Right ventricle myocardium inferior (tissue), 1 donor: ENCODE measurements around the gene LBP. TPM values are rescaled to one million over a fixed set of nuclear protein-coding genes. Genes with fewer than 3 reads are reported as not detected.
"Not testable (repeated sequence)": the region's sequence is repeated elsewhere in the genome, so short reads cannot be mapped to it uniquely, and the experiment has no call there.

Experiments used
- ATAC-seq: fragments of 200-7000 bp; cut with Tn5 transposase; one replicate; pipeline ENCODE4 v1.9.1; 2020; ENCODE audit warnings: mild to moderate bottlenecking, moderate library complexity
- DNase-seq: peaks from one replicate; pipeline ENCODE4 v3.0.0; 2021; ENCODE audit errors: missing footprints
- intact Hi-C: fragments of 100-400 bp; cut with DNase I; formaldehyde crosslinking; loops from one replicate; pipeline ENCODE4 v1.11.0; 2022
- total RNA-seq: library from RNA; stranded (reverse); fragmentation: NEBNext Ultra II Directional; extraction: Animal tissue kit (Norgen Biotek cat#: 25700); gene quantifications from one replicate; pipeline ENCODE4 v1.2.1, GENCODE V29; 2021
- donor health status: DM: no; HTN: yes; CAD: no; lungs with severe emphysema.

LBP gene
- total RNA-seq, 1 donor from 2014 or later = 0.16 TPM

- ATAC-seq (no peak), DNase-seq (no peak)
- intact Hi-C loops = no loop called here
Observed at GRCh38 chr20:38316341-38316740, 29.9 kb upstream of the LBP start.

- ATAC-seq (no peak), DNase-seq (no peak)
- intact Hi-C loops = no loop called here
Observed at GRCh38 chr20:38317422-38317821, 28.9 kb upstream of the LBP start.

GRCh38 chr20:38320221-38320620, 26.1 kb upstream of the LBP start:
- intact Hi-C loops = no loop called here
- ATAC-seq = no peak

DNA sequence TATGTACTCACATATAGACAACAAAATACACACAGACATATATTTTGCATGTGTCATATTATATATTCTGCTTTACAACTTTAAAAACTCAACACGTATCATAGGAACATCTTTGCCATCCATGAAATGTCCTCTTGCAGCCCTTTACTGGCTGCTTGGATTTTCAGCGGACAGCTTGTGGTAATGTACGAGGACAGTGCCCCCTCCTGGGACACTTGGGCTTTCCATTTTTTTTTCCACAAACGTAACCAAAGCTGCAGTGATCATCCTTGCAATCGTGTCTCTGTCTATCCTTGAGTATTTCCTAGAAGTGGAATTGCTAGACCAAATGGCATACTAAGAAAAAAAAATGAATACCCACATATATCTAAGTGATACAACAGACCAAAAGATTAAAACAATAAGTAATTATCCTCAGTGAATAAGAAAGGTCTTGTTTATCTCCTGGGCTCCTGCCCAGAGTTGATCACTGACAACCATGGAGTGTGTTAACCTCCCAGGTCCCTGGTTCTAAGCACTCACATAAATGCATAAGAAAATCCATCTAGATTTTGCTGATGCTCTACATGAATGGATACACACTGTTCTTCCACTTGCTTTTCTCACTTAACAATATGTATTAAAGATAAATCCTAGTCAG, 24.2 kb upstream of the LBP start:
- intact Hi-C loops = loop anchor here (1.0 kb wide), 1 partner anchor 93 kb away; no protein-coding TSS in a partner anchor
- DNase-seq (no peak), ATAC-seq (peak; percentile 63)

More at GRCh38 chr20:38320221-38320620, 26.1 kb upstream of the LBP start:
- no peak for DNase-seq

DNA sequence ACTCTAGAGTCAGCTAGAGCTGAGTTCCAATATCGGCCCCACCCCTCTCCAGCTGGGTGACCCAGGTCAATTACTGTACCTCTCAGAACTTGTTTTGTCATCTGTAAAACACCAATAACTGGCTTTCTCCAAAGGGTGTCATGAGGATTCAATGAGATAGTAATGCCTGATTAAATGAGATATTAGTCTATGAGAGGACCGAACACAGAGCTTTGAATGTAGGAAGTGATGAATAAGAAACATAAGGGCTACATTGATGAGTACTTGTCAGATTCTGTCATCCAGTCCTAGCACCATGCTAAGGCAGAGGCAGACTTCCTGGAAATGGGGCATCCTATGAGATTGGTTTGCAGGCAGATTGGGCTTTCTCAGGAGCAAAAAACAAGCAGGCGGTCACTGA, 22.1 kb upstream of the LBP start:
- DNase-seq (no peak), ATAC-seq (no peak)
- intact Hi-C loops = no loop called here

GRCh38 chr20:38325167-38325566, 21.1 kb upstream of the LBP start:
- intact Hi-C loops = no loop called here
- DNase-seq (no peak), ATAC-seq (no peak)

DNA sequence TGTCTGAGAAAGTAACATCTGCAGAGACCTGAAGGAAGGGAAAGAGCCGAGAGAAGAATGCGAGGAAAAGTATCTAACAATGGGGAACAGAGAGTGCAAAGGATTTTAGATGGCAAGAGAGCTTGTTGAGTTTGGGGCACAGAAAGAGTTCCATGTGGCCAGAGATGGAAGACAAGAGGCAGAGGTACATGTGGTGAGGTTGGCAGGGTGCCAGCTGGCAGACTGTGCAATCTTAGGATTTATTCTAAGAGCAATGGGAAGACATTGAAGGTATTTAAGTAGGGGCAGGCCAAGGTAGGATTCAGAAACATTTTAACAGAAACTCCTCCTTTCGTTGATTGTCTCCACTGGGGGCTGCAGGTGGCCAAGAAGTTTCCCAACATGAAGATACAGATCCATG, 20.4 kb upstream of the LBP start:
- ATAC-seq (no peak), DNase-seq (no peak)
- intact Hi-C loops = no loop called here

DNA sequence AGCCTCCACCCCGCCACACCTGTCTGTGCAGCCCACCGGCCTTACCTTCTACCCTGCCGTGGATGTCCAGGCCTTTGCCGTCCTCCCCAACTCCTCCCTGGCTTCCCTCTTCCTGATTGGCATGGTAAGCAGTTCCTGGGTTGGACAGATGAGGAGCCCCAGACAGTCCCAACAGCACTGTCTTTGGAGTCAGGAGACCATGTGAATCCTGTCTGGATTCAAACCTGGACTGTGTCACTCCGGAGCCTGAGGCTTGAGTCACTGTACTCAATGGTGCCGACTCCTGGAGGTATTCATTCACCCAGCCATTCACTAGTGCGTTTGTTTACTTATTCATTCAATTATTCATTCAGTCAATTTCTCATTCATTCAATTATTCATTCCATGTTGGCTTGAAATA, 20.0 kb upstream of the LBP start:
- DNase-seq (no peak), ATAC-seq (no peak)
- intact Hi-C loops = no loop called here

GRCh38 chr20:38330638-38331037, 15.6 kb upstream of the LBP start:
- intact Hi-C loops = no loop called here

DNA sequence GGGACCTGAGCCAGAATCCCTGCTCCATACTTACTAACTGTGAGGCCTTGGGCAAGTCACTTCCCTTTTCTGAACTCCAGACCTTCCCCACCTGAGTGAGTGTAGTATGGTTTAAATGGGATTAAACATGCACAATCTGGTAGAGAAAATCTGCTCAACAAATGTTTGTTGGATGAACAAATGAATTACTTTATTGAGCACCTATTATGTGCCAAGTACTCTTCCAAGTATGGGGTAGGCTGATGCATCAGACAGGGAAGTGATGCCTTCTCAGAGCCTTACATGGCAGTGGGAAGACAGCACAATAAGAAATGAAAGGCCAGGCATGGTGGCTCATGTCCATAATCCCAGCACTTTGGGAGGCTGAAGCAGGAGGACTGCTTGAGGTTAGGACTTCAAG, 15.0 kb upstream of the LBP start:
- DNase-seq (no peak), ATAC-seq (no peak)
- intact Hi-C loops = no loop called here

More at GRCh38 chr20:38330638-38331037, 15.6 kb upstream of the LBP start:
- ATAC-seq (no peak), DNase-seq (no peak)

DNA sequence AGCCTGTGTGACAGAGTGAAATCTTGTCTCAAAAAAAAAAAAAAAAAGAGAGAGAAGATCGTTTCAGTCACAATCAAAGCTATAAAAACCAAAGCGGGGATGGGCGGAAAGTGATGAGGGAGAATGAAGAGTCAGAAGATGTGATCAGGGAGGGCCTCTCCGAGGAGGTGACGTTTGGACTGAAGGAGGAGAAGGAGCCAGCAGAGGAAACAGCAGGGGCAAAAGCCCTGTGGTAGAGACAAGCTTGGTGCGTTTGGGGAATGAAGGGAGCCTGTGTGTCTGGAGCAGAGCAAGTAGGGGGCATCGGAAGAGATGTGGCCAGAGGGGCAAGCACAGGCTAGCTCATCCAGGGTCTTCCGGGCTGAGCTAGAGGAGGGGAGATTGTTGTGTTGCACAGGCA, 14.5 kb upstream of the LBP start:
- ATAC-seq (no peak), DNase-seq (no peak)
- intact Hi-C loops = no loop called here

GRCh38 chr20:38334016-38334415, 12.3 kb upstream of the LBP start:
- intact Hi-C loops = no loop called here
- ATAC-seq (no peak), DNase-seq (no peak)

DNA sequence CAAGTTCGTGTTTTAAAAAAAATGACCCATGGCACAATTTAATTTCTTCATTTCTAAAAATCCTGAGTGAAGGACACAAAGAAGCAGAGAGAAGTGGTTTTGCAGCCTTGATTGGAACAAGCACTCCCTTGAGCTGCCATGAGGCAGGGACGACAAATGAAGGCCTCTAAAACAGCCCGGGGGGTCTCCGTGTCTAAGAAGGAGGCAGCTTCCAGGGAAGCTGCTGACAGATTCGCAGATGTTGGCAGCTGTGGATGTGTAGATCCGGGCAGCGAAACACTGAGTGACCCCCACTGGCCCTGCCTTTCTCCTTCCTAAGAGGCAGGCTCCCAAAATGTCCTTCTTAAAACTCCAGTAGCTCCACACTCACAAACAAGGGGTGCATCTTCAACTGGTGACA, 9.6 kb upstream of the LBP start:
- no peak for ATAC-seq
- intact Hi-C loops = no loop called here
- DNase-seq = no peak

DNA sequence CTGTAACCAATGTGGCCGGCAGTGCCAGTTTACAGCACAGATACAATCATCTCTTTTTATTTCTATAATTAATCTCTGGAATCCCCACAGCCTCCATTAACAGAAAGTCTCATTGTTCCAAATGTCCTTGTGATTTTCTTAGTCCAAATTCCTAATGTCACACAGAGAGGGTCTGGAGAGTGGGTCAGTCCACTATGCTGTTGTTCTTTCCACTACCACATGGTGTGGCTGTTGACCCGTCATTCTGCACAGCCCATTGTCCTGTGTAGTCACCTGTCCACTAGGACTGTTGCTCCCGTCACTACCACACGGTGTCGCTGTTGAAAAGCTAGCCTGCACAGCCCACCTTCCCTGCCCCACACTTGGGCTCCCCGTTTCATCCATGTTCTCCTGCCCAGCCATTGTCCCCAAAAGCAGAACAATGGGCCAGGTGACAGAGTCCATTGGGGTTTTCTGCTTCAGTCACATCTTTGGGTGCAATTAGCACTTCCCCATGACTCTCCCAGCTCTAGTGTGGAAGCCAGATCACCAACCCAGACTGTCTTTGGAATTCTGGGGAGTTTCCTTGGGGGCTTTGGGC, 8.6 kb upstream of the LBP start:
- ATAC-seq (no peak), DNase-seq (no peak)
- intact Hi-C loops = no loop called here

DNA sequence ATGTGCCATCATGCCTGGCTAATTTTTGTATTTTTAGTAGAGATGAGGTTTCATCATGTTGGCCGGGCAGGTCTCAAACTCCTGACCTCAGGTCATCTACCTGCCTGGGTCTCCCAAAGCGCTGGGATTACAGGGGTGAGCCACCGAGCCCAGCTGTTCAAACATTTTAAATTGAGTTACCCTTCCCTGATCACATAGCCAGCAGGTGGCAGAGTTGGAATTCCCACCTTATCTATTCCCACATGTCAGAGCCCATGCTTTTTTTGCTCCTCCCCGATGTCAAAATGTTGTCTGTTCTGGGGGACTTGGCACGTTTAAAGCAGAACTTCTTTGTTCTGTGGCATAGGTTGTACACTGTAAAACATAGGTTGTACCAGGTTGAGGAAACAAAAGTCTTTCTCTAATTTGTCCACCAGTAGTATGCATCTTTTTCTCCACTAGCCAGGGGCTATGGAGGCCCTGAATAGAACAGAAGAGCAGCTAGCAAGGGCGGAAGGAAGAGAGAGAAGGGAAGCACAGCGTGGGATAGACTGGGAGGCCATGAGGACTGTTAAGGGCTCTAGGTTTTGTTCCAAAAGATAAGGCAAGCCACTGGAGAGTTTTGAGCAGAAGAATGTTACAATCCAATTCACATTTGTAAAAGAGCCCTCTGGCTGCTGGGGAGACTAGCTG, 7.3 kb upstream of the LBP start:
- ATAC-seq (peak; percentile 52), DNase-seq (no peak)
- intact Hi-C loops = no loop called here

DNA sequence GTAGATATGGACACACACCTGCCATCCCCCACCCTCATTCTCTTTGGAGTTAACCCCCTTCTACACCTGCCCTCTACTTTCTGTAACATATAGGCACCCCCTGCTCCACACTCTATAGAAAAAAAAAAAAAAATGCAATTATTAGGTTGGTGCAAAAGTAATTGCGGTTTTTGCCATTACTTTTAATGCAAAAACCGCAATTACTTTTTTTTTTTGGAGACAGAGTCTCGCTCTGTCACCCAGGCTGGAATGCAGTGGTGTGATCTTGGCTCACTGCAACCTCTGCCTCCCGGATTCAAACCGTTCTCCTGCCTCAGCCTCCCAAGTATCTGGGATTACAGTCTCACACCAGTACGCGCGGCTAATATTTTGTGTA, 6.8 kb upstream of the LBP start:
- intact Hi-C loops, DNase-seq, ATAC-seq: not testable (repeated sequence)

DNA sequence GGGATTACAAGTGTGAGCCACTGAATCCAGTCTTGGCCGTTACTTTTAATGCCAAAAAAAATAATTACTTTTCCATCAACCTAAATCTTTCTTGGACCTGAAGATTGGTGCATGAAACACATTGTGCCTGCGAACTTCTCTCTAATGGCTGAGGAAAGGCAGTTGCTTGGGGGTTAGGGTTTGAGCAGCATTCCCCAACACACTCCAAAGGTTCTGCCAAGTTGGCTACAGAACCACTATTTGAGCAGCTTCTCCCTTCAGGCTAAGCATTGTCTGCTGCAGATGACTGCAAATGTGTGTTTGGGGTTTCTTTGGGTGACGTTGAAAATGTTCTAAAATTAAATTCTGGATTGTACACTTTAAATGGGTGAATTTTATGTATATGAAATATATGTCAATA, 6.3 kb upstream of the LBP start:
- intact Hi-C loops = loop anchor here (5.0 kb wide), 1 partner anchor 67 kb away; no protein-coding TSS in a partner anchor
- ATAC-seq (peak; percentile 53), DNase-seq (no peak)

DNA sequence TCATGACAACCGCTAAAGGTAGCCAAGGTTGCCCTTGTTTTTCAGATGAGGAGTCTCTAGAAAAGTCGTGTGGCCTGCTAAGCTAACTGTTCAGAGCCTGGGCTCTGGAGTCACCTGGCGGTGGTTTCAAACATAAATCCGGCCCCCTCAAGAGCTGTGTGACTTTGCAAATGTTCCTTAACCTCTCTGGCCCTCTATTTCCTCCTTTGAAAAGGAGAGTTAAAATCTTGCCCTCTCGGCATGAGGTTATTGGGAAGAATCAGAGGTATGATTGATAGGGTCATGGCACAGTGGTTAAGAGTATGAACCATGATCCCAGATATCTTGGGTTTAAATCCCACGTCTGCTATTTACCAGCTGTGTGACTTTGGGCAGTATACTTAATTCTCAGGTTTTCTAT, 5.6 kb upstream of the LBP start:
- intact Hi-C loops = loop anchor here (5.0 kb wide), 1 partner anchor 67 kb away; no protein-coding TSS in a partner anchor
- no peak for DNase-seq
- no peak for ATAC-seq

GRCh38 chr20:38342216-38342615, 4.1 kb upstream of the LBP start:
- ATAC-seq (no peak), DNase-seq (no peak)
- intact Hi-C loops = loop anchor here (5.0 kb wide), 1 partner anchor 65 kb away; no protein-coding TSS in a partner anchor

- ATAC-seq (no peak), DNase-seq (no peak)
- intact Hi-C loops = loop anchor here (5.0 kb wide), 1 partner anchor 64 kb away; no protein-coding TSS in a partner anchor
Observed at GRCh38 chr20:38342713-38343310, 3.5 kb upstream of the LBP start.
